WTC11 (cell line): ENCODE measurements around the gene GMPR2. TPM values are rescaled to one million over a fixed set of nuclear protein-coding genes. Genes with fewer than 3 reads are reported as not detected.

Source experiments
- ATAC-seq: fragments of 200-7000 bp; cut with Tn5 transposase; 2 replicates; pipeline ENCODE4 v1.10.0; 2021; ENCODE audit warnings: mild to moderate bottlenecking, moderate library complexity
- CTCF ChIA-PET: fragments of 300-600 bp; sonication (Branson Sonifier 250); formaldehyde crosslinking; loops from one replicate; lab custom pipeline; 2021; ENCODE audit warnings: antibody characterized with exemption; lab: Charles Lee
- POLR2A ChIA-PET: fragments of 350-600 bp; sonication (Branson Sonifier 250); formaldehyde crosslinking; loops from one replicate; lab custom pipeline; 2021; ENCODE audit warnings: antibody characterized with exemption; lab: Charles Lee
- DNase-seq: peaks from one replicate; pipeline ENCODE4 v3.0.0; 2021; ENCODE audit warnings: low spot score
- H3K27ac Mint-ChIP-seq: 2 replicates; pipeline ENCODE4 v1.8.0; 2021; ENCODE audit warnings: mixed read lengths
- H3K27me3 Mint-ChIP-seq: 2 replicates; pipeline ENCODE4 v1.8.0; 2021; ENCODE audit warnings: low read depth, mild to moderate bottlenecking, moderate library complexity, mixed read lengths
- H3K36me3 Mint-ChIP-seq: 2 replicates; pipeline ENCODE4 v1.8.0; 2021; ENCODE audit warnings: mixed read lengths
- H3K4me1 Mint-ChIP-seq: 2 replicates; pipeline ENCODE4 v1.8.0; 2022; ENCODE audit warnings: mixed read lengths
- H3K4me3 Mint-ChIP-seq: 2 replicates; pipeline ENCODE4 v1.8.0; 2021; ENCODE audit warnings: mild to moderate bottlenecking, moderate library complexity, mixed read lengths
- H3K9me3 Mint-ChIP-seq: 2 replicates; pipeline ENCODE4 v1.8.0; 2021; ENCODE audit warnings: mixed read lengths
- AFF4 ChIP-seq: sonication (generic); formaldehyde crosslinking; IDR thresholded peaks from 2 replicates; pipeline ENCODE4 v1.8.1; 2023; ENCODE audit warnings: mild to moderate bottlenecking, missing genetic modification reagents, borderline replicate concordance
- E2F4 ChIP-seq: sonication (generic); formaldehyde crosslinking; IDR thresholded peaks from 2 replicates; pipeline ENCODE4 v1.8.1; 2022; ENCODE audit warnings: low read depth, mild to moderate bottlenecking, moderate library complexity, missing genetic modification reagents, borderline replicate concordance
- ERG ChIP-seq: fragments of 250-450 bp; sonication (Bioruptor Pico); IDR thresholded peaks from 2 replicates; pipeline ENCODE4 v1.8.0; 2021; ENCODE audit warnings: mild to moderate bottlenecking
- ESRRA ChIP-seq: sonication (generic); formaldehyde crosslinking; IDR thresholded peaks from 2 replicates; pipeline ENCODE4 v1.8.1; 2022; ENCODE audit warnings: mild to moderate bottlenecking, missing genetic modification reagents, borderline replicate concordance
- FOXK1 ChIP-seq: sonication (generic); formaldehyde crosslinking; IDR thresholded peaks from 2 replicates; pipeline ENCODE4 v1.8.0; 2022; ENCODE audit warnings: mild to moderate bottlenecking, moderate library complexity, missing genetic modification reagents
- JUN ChIP-seq: sonication (generic); formaldehyde crosslinking; IDR thresholded peaks from 2 replicates; pipeline ENCODE4 v1.8.0; 2023; ENCODE audit warnings: mild to moderate bottlenecking, missing genetic modification reagents
- MXD4 ChIP-seq: fragments of 250-450 bp; sonication (Bioruptor Pico); IDR thresholded peaks from 2 replicates; pipeline ENCODE4 v1.8.0; 2021; ENCODE audit warnings: mild to moderate bottlenecking, moderate library complexity, borderline replicate concordance
- NR1H2 ChIP-seq: sonication (generic); formaldehyde crosslinking; IDR thresholded peaks from 2 replicates; pipeline ENCODE4 v1.9.0; 2021; ENCODE audit warnings: mild to moderate bottlenecking, moderate library complexity, missing genetic modification reagents
- RORB ChIP-seq: fragments of 250-450 bp; sonication (Bioruptor Pico); IDR thresholded peaks from 2 replicates; pipeline ENCODE4 v1.9.0; 2021; ENCODE audit warnings: mild to moderate bottlenecking
- SMAD3 ChIP-seq: sonication (generic); formaldehyde crosslinking; IDR thresholded peaks from 2 replicates; pipeline ENCODE4 v1.8.0; 2022; ENCODE audit warnings: missing genetic modification reagents, mild to moderate bottlenecking, borderline replicate concordance
- TCF7 ChIP-seq: sonication (generic); formaldehyde crosslinking; IDR thresholded peaks from 2 replicates; pipeline ENCODE4 v1.8.0; 2022; ENCODE audit warnings: mild to moderate bottlenecking, low read depth, missing genetic modification reagents, moderate library complexity
- ZNF317 ChIP-seq: sonication (generic); formaldehyde crosslinking; IDR thresholded peaks from 2 replicates; pipeline ENCODE4 v1.8.1; 2023; ENCODE audit warnings: low read depth, mild to moderate bottlenecking, moderate library complexity, missing genetic modification reagents, borderline replicate concordance
- ZNF396 ChIP-seq: fragments of 250-450 bp; sonication (Bioruptor Pico); IDR thresholded peaks from 2 replicates; pipeline ENCODE4 v1.8.0; 2021; ENCODE audit warnings: mild to moderate bottlenecking, moderate library complexity, borderline replicate concordance
- ZNF423 ChIP-seq: fragments of 250-450 bp; sonication (Bioruptor Pico); IDR thresholded peaks from 2 replicates; pipeline ENCODE4 v2.1.2; 2022; ENCODE audit warnings: mild to moderate bottlenecking, moderate library complexity
- total RNA-seq: library from RNA; stranded (reverse); gene quantifications from 3 replicates; pipeline ENCODE4 v1.2.3, GENCODE V29; 2021
- TF ChIP-seq, protein P1 (sequence below): fragments of 200-600 bp; IDR thresholded peaks from 2 replicates; pipeline ENCODE4 v1.8.0; 2022; ENCODE audit warnings: antibody characterized with exemption
- TF ChIP-seq, protein P2 (sequence below): sonication (generic); formaldehyde crosslinking; IDR thresholded peaks from 2 replicates; pipeline ENCODE4 v1.8.0; 2023; ENCODE audit warnings: missing genetic modification reagents
- TF ChIP-seq, protein P3 (sequence below): sonication (generic); formaldehyde crosslinking; IDR thresholded peaks from 2 replicates; pipeline ENCODE4 v1.8.1; 2023; ENCODE audit warnings: mild to moderate bottlenecking, missing genetic modification reagents, moderate library complexity
- TF ChIP-seq, protein P4 (sequence below): fragments of 250-450 bp; sonication (Bioruptor Pico); IDR thresholded peaks from 2 replicates; pipeline ENCODE4 v1.9.0; 2021; ENCODE audit warnings: mild to moderate bottlenecking
- TF ChIP-seq, protein P5 (sequence below): sonication (generic); formaldehyde crosslinking; IDR thresholded peaks from 2 replicates; pipeline ENCODE4 v1.8.1; 2022; ENCODE audit warnings: mild to moderate bottlenecking, moderate library complexity, missing genetic modification reagents

GMPR2 gene
- total RNA-seq, 1 experiment from 2014 or later: 82.3 TPM

DNA sequence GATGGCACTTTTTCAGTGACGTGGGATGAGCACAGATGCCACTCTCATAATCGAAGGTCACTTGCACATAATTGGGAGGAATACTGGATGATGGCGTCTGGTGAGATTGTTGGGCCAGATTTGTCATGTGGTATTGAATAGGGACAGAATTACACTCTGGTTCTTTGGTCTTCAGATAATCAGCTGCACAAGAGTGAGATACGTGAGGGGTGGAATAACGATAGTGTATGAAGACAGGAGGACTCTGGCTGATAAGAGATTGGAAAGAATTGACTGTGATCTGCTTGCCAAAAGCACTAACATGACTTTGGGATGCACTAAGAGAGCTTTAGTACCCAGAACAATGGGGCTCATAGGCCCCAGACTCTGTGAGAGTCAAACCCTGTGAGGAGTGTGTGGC lies 45.7 kb downstream of the GMPR2 start:
- CTCF ChIA-PET: interaction anchor here (1.8 kb wide), 1 partner anchor 19 kb away, joined by 12 read pairs; no protein-coding TSS in a partner anchor
- no peak overlapping the region for H3K27ac Mint-ChIP-seq
- TF ChIP-seq NR1H2: no peak
- TF ChIP-seq E2F4 (CRISPR knock-in tag): no peak
- TF ChIP-seq RORB (CRISPR knock-in tag): no peak
- TF ChIP-seq, protein P1, sequence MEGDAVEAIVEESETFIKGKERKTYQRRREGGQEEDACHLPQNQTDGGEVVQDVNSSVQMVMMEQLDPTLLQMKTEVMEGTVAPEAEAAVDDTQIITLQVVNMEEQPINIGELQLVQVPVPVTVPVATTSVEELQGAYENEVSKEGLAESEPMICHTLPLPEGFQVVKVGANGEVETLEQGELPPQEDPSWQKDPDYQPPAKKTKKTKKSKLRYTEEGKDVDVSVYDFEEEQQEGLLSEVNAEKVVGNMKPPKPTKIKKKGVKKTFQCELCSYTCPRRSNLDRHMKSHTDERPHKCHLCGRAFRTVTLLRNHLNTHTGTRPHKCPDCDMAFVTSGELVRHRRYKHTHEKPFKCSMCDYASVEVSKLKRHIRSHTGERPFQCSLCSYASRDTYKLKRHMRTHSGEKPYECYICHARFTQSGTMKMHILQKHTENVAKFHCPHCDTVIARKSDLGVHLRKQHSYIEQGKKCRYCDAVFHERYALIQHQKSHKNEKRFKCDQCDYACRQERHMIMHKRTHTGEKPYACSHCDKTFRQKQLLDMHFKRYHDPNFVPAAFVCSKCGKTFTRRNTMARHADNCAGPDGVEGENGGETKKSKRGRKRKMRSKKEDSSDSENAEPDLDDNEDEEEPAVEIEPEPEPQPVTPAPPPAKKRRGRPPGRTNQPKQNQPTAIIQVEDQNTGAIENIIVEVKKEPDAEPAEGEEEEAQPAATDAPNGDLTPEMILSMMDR: no peak
- no peak for TF ChIP-seq ERG (CRISPR knock-in tag)
- no peak for TF ChIP-seq ESRRA (CRISPR knock-in tag)
- no peak for TF ChIP-seq JUN
- TF ChIP-seq ZNF423 (CRISPR knock-in tag): no peak
- no peak for TF ChIP-seq ZNF317 (CRISPR knock-in tag)
- TF ChIP-seq, protein P2, sequence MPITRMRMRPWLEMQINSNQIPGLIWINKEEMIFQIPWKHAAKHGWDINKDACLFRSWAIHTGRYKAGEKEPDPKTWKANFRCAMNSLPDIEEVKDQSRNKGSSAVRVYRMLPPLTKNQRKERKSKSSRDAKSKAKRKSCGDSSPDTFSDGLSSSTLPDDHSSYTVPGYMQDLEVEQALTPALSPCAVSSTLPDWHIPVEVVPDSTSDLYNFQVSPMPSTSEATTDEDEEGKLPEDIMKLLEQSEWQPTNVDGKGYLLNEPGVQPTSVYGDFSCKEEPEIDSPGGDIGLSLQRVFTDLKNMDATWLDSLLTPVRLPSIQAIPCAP (CRISPR knock-in tag): no peak
- no peak for TF ChIP-seq FOXK1 (CRISPR knock-in tag)
- TF ChIP-seq, protein P3, sequence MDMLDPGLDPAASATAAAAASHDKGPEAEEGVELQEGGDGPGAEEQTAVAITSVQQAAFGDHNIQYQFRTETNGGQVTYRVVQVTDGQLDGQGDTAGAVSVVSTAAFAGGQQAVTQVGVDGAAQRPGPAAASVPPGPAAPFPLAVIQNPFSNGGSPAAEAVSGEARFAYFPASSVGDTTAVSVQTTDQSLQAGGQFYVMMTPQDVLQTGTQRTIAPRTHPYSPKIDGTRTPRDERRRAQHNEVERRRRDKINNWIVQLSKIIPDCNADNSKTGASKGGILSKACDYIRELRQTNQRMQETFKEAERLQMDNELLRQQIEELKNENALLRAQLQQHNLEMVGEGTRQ (CRISPR knock-in tag): no peak
- TF ChIP-seq, protein P4, sequence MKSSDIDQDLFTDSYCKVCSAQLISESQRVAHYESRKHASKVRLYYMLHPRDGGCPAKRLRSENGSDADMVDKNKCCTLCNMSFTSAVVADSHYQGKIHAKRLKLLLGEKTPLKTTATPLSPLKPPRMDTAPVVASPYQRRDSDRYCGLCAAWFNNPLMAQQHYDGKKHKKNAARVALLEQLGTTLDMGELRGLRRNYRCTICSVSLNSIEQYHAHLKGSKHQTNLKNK: no peak
- no peak for TF ChIP-seq AFF4
- TF ChIP-seq ZNF396 (CRISPR knock-in tag): no peak
- TF ChIP-seq, protein P5, sequence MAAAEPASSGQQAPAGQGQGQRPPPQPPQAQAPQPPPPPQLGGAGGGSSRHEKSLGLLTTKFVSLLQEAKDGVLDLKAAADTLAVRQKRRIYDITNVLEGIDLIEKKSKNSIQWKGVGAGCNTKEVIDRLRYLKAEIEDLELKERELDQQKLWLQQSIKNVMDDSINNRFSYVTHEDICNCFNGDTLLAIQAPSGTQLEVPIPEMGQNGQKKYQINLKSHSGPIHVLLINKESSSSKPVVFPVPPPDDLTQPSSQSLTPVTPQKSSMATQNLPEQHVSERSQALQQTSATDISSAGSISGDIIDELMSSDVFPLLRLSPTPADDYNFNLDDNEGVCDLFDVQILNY: no peak
- TF ChIP-seq SMAD3 (CRISPR knock-in tag): no peak
- no peak for TF ChIP-seq TCF7
- no peak for TF ChIP-seq MXD4 (CRISPR knock-in tag)
- TF ChIP-seq, all 79 proteins: peak for 0
- ATAC-seq: no peak
- Mint-ChIP-seq H3K27me3 (no peaks in the 10 kb centered on the region), H3K9me3 (no peaks in the 10 kb centered on the region), H3K36me3 (no peaks in the 10 kb centered on the region), H3K4me3 (no peak overlapping the region), H3K4me1 (peaks cover 7% of the 10 kb centered on the region)
- POLR2A ChIA-PET: no interaction called here
- DNase-seq: no peak
